ENCODE results near the gene PRORP. TPM values are rescaled to one million over a fixed set of nuclear protein-coding genes. Genes with fewer than 3 reads are reported as not detected.

PRORP gene
- total and polyA plus RNA-seq, 2 of the 8 experiments (the other 6 are each of a cell fraction or from before 2014, with no cell fraction given) = 30.0 to 44.8 TPM

DNA sequence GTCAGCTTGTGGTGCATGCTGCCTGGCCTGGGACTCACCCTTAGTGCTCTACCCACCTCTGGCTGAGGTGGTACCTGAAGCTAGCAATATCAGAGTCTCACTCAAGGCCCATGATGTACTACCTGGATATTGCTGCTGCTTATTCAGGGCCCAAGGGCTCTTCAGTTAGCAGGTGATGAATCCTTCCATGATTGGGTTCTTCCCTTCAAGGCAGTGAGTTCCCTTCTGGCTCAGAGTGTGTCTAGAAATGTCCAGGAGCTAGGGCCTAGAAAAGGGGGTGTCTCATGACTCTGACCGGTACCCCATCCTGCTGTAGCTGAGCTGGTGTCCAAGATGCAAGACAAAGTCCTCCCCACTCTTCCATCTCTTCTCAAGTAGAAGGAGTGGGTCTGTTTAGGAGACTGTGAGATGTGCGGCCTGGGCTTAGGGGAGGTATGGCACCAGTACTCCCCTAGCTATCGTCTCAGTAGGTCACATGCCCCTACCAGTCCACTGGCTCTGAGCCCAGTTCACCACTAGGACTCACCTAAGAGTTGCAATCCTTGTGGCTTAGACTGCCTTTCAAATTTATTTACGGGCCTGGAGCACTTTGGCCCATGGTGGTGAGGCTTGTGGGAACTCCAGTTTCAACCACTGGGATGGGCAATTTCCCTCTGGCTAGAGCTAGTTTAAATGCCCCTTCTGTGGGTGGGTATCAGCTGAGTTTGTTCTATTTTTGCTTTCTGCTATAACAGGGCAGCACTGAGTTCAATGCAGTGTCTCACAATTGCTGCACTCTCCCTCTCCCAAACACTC lies 12.2 kb downstream of the PRORP start:
- no peak overlapping the region for H3K4ac ChIP-seq (replicated peaks; ENCODE audit: insufficient read length, low read depth, low read length)
- no peak overlapping the region for H4K5ac ChIP-seq (ENCODE audit: insufficient read length, low read depth, low read length)
- no peak for FAIRE-seq
- H3K18ac ChIP-seq (ENCODE audit: extremely low read depth, low read length) = no peak overlapping the region
- DNase-seq (ENCODE audit: low read depth in 1 of 2, low spot score in 2 of 2) = no peak
- CTCF ChIA-PET (ENCODE audit: partially characterized antibody) = interaction anchor here (1.1 to 4.0 kb wide), 4 partner anchors 8 to 279 kb away, joined by 3 to 24 read pairs (median 4); no protein-coding TSS in a partner anchor
- H4K8ac ChIP-seq (ENCODE audit: extremely low read depth, insufficient read depth, low read length) = no peak overlapping the region
- H2BK120ac ChIP-seq (replicated peaks; ENCODE audit: low read depth, low read length) = no peak overlapping the region
- WGBS, 2 experiments (ENCODE audit: extremely low coverage in 1 of 2, insufficient coverage in 1 of 2, insufficient read length in 1 of 2, insufficient replicate concordance in 2 of 2, low coverage in 1 of 2, low lambda C conversion rate in 2 of 2, missing lambda C conversion rate in 1 of 2) = 88% methylated on average over 4 of the region's 4 CpGs; no CpG with 5 or more reads in 1 of the 2 experiments
- H3K27me3 ChIP-seq (replicated peaks in 1 of 4; ENCODE audit: control insufficient read depth in 3 of 4, extremely low read depth in 1 of 4, insufficient read depth in 3 of 4, low read length in 3 of 4) = no peaks in the 10 kb centered on the region
- H2AFZ ChIP-seq (ENCODE audit: low read length) = no peak overlapping the region
- H2BK20ac ChIP-seq (ENCODE audit: low read length) = no peak overlapping the region
- no peak overlapping the region for H4K91ac ChIP-seq (replicated peaks; ENCODE audit: insufficient read length, low read length)
- H3K23ac ChIP-seq (ENCODE audit: insufficient read length) = no peak overlapping the region
- no peak overlapping the region for H3K27ac ChIP-seq (ENCODE audit: low read depth, low read length)
- H3K4me3 ChIP-seq (ENCODE audit: extremely low read depth in 1 of 4, insufficient read depth in 2 of 4, low read depth in 3 of 4, low read length in 4 of 4) = no peak overlapping the region
- 0 out of 2 replicates have a peak overlapping the region, but pooled peaks have one; percentile 13 for H2BK5ac ChIP-seq (ENCODE audit: low read depth, low read length)
- no peak overlapping the region for H3K9ac ChIP-seq (replicated peaks in 1 of 4; ENCODE audit: extremely low read depth in 1 of 4, low read depth in 3 of 4, low read length in 3 of 4)
- peaks cover 0 to 3% of the 10 kb centered on the region in 2 experiments; a peak in 1 of 4 replicates for H3K79me2 ChIP-seq (ENCODE audit: control insufficient read depth in 1 of 2, insufficient read depth in 2 of 2, low read length in 2 of 2)
- H3K79me1 ChIP-seq (ENCODE audit: low read depth, low read length) = no peaks in the 10 kb centered on the region; the same call in none of the 2 replicates
- H3K23me2 ChIP-seq (ENCODE audit: low read depth, low read length) = no peaks in the 10 kb centered on the region
- POLR2A ChIA-PET (ENCODE audit: partially characterized antibody) = interaction anchor here (0.5 to 1.1 kb wide), 2 partner anchors 11 kb away, joined by 3 read pairs; no protein-coding TSS in a partner anchor
- no peaks in the 10 kb centered on the region for H4K20me1 ChIP-seq (replicated peaks in 1 of 2; ENCODE audit: control insufficient read depth in 1 of 2, insufficient read depth in 2 of 2, low read length in 2 of 2)
- no peak overlapping the region for H2BK12ac ChIP-seq (ENCODE audit: low read depth, low read length)
- H2AK5ac ChIP-seq (ENCODE audit: low read depth, low read length) = no peak overlapping the region
- peaks cover 0 to 7% (median under 1%) of the 10 kb centered on the region in 4 experiments; a peak in 4 of 8 replicates for H3K36me3 ChIP-seq (ENCODE audit: control insufficient read depth in 2 of 4, insufficient read depth in 4 of 4, low read length in 3 of 4)
- no peaks in the 10 kb centered on the region for H3K4me1 ChIP-seq (replicated peaks in 1 of 4; ENCODE audit: control insufficient read depth in 3 of 4, insufficient read depth in 4 of 4, low read length in 3 of 4)
- no peak overlapping the region for H3K14ac ChIP-seq (ENCODE audit: insufficient read length)
- H3K56ac ChIP-seq (replicated peaks; ENCODE audit: insufficient read length, low read depth, low read length) = no peak overlapping the region
- H3K9me3 ChIP-seq (ENCODE audit: insufficient read depth in 2 of 2, low read depth in 1 of 2, low read length in 1 of 2) = no peaks in the 10 kb centered on the region
- H3K4me2 ChIP-seq (ENCODE audit: insufficient read depth in 1 of 2, low read depth in 2 of 2, low read length in 2 of 2) = no peak overlapping the region
- H2BK15ac ChIP-seq (ENCODE audit: low read length) = no peak overlapping the region
- TF ChIP-seq TAF1 (IDR thresholded peaks at IDR 0.05; ENCODE audit: low read depth, low read length) (no peak), RBBP5 (IDR thresholded peaks at IDR 0.05; ENCODE audit: borderline replicate concordance, low read depth, low read length) (no peak), PHF8 (conservative IDR thresholded peaks at IDR 0.05; ENCODE audit: low read depth, low read length) (no peak), CHD2 (IDR thresholded peaks at IDR 0.05; ENCODE audit: low read length) (no peak), TCF12 (IDR thresholded peaks at IDR 0.05; ENCODE audit: low read depth, low read length) (no peak), RAD21 (IDR thresholded peaks at IDR 0.05 in 1 of 2, conservative IDR thresholded peaks at IDR 0.05 in 1 of 2; ENCODE audit: low read depth in 2 of 2, low read length in 2 of 2) (no peak), CBX5 (IDR thresholded peaks at IDR 0.05; ENCODE audit: low read depth, low read length) (no peak), SIRT6 (IDR thresholded peaks at IDR 0.05; ENCODE audit: low read length) (no peak), EP300 (IDR thresholded peaks at IDR 0.05; ENCODE audit: borderline replicate concordance in 1 of 2, low read depth in 2 of 2, low read length in 2 of 2) (no peak), JUN (IDR thresholded peaks at IDR 0.05; ENCODE audit: low read depth, low read length) (no peak), NRF1 (IDR thresholded peaks at IDR 0.05; ENCODE audit: low read depth, low read length) (no peak)

All from H1 (cell line).